ENCODE measurements around the gene BLZF1.
"Not testable (repeated sequence)": the region's sequence is repeated elsewhere in the genome, so short reads cannot be mapped to it uniquely, and the experiment has no call there.

Gene BLZF1

GRCh38 chr1:169383449-169383848 is 15.5 kb downstream of the BLZF1 start:
- H3K4me3 ChIP-seq (ENCODE audit: low read length) = no peak overlapping the region
- no peak for TF ChIP-seq CTCF (IDR thresholded peaks at IDR 0.05; ENCODE audit: insufficient read depth, low read depth, low read length, missing control alignments)
- no peak for DNase-seq (ENCODE audit: low read depth)

GRCh38 chr1:169387399-169387798 is 19.4 kb downstream of the BLZF1 start:
- peak; percentile 51 for DNase-seq (ENCODE audit: low read depth)
- no peak for TF ChIP-seq CTCF (IDR thresholded peaks at IDR 0.05; ENCODE audit: insufficient read depth, low read depth, low read length, missing control alignments)
- H3K4me3 ChIP-seq (ENCODE audit: low read length) = no peak overlapping the region

- no peak overlapping the region for H3K4me3 ChIP-seq (ENCODE audit: low read length)
- TF ChIP-seq CTCF (IDR thresholded peaks at IDR 0.05; ENCODE audit: insufficient read depth, low read depth, low read length, missing control alignments) = no peak
- no peak for DNase-seq (ENCODE audit: low read depth)
Observed at GRCh38 chr1:169390303-169390702, 22.3 kb downstream of the BLZF1 start.

- H3K4me3 ChIP-seq (ENCODE audit: low read length) = no peak overlapping the region
- TF ChIP-seq CTCF (IDR thresholded peaks at IDR 0.05; ENCODE audit: insufficient read depth, low read depth, low read length, missing control alignments) = no peak
- no peak for DNase-seq (ENCODE audit: low read depth)
Observed at GRCh38 chr1:169392406-169392805, 24.4 kb downstream of the BLZF1 start.

- peak; percentile 69 for DNase-seq (ENCODE audit: low read depth)
Observed at GRCh38 chr1:169395955-169396354, 28.0 kb downstream of the BLZF1 start.

GRCh38 chr1:169402578-169402977 is 34.6 kb downstream of the BLZF1 start:
- DNase-seq (ENCODE audit: low read depth); H3K4me3 ChIP-seq (ENCODE audit: low read length): not testable (repeated sequence)

More at GRCh38 chr1:169395955-169396354, 28.0 kb downstream of the BLZF1 start:
- TF ChIP-seq CTCF (IDR thresholded peaks at IDR 0.05; ENCODE audit: insufficient read depth, low read depth, low read length, missing control alignments) = no peak
- H3K4me3 ChIP-seq (ENCODE audit: low read length) = no peak overlapping the region

GRCh38 chr1:169408340-169408739 is 40.3 kb downstream of the BLZF1 start:
- not testable (repeated sequence) for DNase-seq (ENCODE audit: low read depth); H3K4me3 ChIP-seq (ENCODE audit: low read length)

- no peak overlapping the region for H3K4me3 ChIP-seq (ENCODE audit: low read length)
- no peak for TF ChIP-seq CTCF (IDR thresholded peaks at IDR 0.05; ENCODE audit: insufficient read depth, low read depth, low read length, missing control alignments)
- no peak for DNase-seq (ENCODE audit: low read depth)
Observed at GRCh38 chr1:169414952-169415351, 47.0 kb downstream of the BLZF1 start.

All from epithelial cell of esophagus (primary cell).